Right lung (tissue), 5 donors: ENCODE measurements around the gene ATG4C. TPM values are rescaled to one million over a fixed set of nuclear protein-coding genes. Genes with fewer than 3 reads are reported as not detected.
A peak's percentile ranks its signal among the peaks of the same experiment; 100 is the strongest.

Source experiments
- DNase-seq, 2 donors: peaks; one replicate each; pipeline ENCODE4 v3.0.0-alpha.2; 2013
- polyA plus RNA-seq, 5 donors: library from polyadenylated mRNA; unstranded; fragments of 120-200 nt; gene quantifications; one replicate each; pipeline versions ENCODE4 v1.2.1 to v1.2.3, GENCODE V29; 2013; ENCODE audit warnings: inconsistent platforms in 1 of 5, low replicate concordance in 1 of 5; ENCODE audit not compliant: insufficient read length in 5 of 5, insufficient read depth in 1 of 5

ATG4C gene
- polyA plus RNA-seq, 5 donors, result 14.9 to 26.1 (median 18.7) TPM

- no peak for DNase-seq
These were observed 50.5 kb downstream of the ATG4C start for GRCh38 chr1:62834400-62834961.

DNA sequence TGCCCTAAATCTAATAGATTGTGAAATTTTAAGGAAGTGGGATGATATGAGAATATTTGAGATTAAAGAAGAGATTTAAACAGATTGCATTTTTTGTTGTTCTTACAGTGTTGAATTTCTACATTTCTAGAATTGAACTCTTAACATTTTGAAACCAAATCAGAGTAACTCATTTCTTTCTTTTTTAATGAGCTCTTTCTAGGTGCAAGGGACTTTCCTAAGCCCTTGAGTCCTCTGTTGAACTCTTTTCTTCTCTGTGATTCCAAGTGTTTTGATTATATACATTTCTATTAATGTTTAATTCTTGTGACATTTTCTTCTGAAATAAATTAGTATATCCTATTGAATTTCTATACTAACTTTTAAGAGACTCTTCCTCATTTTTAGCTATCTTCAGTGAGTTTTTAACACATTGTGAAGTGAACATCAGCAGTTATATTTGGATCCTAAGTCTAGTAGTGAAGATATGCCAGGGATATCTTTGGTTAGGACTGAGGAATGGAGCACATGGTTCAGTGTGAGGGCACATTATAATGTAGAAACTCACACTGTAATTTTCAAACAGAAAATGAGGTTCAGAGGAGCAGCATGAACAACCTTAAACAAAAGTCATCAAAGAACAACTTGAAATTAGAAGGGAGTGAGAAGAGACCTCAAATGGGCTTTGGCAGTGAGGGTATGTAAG lies 53.1 kb downstream of the ATG4C start:
- DNase-seq, result no peak

DNA sequence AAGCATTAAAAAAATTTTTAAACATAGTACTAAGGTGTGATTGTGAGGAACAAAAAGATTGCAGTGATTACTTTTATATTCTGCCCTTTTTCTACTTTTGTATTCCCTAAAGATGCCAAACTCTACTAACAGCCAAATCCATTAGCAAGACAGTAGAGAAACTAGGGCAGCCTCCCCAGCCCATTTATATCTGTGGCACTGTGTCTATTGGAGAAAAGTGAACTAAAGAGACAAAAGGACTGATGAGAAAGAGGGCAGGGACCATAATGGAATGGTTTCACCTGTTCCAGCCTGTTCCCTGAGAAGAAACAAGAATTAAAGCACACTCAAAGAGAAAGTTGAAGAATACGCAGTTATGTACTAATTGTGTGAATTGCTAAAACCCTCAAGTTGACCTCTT lies 56.6 kb downstream of the ATG4C start:
- no peak for DNase-seq

DNA sequence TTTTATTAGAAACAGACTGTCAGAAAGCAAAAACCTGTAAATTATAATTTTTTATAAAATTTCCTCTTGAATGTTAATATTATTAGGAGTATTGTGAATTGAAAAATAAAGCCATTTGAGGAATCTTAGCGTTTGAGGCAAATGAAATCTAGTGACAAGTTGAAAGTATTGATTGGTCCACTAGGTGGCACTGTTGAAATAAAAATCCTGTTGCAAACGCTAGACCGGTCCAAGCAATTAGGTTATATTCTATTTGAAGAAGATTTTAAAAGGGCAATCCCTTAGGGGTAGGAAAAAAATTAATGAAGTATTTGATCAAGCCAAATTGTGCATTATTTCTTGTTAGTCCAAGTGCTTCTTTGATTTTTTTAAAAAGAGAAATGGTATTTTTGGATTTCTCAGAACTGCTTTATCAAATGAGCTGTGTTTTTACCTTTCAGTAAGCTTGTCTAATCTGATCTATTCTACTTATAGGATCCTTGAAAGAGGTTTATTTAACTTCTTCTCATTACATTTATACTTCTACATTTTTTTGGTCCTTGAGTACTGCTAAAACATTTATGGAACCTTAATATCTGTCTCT lies 57.7 kb downstream of the ATG4C start:
- peak; percentile 38 to 48 for DNase-seq

DNA sequence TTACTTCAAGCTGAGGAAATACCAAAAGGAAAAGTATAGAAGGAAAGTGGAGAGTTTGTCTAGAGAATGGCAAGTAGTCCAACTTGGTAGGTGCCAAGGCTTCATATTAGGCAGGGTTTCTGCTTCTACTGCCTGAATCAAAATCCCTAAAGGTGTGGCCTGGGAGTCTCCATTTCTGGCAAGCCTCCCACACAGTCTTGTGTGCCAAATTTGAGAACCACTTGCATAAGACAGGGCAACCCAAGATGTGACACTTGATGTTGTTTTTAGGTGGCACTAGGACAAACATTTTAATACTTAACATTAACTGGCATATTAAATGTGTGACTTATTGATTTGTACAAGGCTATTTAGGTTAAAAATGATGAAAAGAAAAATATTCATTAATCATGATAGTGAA lies 60.1 kb downstream of the ATG4C start:
- DNase-seq, result no peak

- DNase-seq, result no peak
These were observed 65.1 kb downstream of the ATG4C start for GRCh38 chr1:62849031-62849430.

DNA sequence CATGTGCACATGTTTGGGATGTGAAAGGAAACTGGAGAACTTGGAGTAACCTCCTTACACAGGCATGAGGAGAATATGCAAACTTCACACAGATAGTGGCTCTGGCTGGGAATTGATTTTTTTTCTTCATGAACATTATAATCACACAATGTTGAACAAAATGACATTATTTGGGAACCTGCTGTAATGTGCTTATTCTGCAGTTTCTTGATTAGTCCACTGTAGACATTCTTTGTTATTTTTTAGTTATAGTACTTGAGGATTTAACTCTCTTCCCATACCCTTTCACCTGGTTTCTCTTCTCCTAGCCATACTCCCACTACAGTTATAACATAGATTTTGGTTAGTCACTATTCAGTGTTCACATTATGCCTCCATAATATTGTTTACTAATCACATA lies 68.3 kb downstream of the ATG4C start:
- DNase-seq, result no peak

- DNase-seq, result no peak
These were observed 73.0 kb downstream of the ATG4C start for GRCh38 chr1:62856960-62857359.

DNA sequence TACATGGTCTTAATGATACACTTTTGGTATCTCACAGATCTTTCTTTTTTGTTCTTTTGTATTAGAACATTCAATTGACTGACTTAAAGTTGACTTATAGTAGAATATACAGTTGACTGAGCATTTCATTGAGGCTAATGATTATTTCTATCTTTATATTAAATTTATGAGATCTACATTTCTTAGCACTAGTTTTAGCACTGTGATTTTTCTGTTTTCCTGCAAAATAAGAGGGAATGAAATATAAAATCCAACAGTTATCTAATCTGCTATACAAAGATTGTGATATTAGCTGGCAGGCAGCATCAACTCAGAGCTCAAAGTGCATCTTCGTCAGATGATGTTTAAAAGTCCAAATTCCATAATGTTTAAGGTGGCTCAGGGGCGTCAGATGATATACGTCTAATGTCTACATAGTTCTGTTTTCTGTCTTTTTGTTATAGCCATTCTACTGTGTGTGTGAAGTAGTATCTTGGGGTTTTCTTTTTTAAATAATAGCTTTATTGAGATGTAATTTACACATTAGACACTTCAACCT lies 85.4 kb downstream of the ATG4C start:
- no peak for DNase-seq

GRCh38 chr1:62870148-62870547 lies 86.2 kb downstream of the ATG4C start:
- no peak for DNase-seq

- DNase-seq, result no peak
These were observed 91.7 kb downstream of the ATG4C start for GRCh38 chr1:62875676-62876075.

- DNase-seq, result no peak
These were observed 92.6 kb downstream of the ATG4C start for GRCh38 chr1:62876535-62876934.

- no peak for DNase-seq
These were observed 93.6 kb downstream of the ATG4C start for GRCh38 chr1:62877579-62877978.

GRCh38 chr1:62879962-62880361 lies 96.0 kb downstream of the ATG4C start:
- DNase-seq, result no peak

GRCh38 chr1:62882201-62883104 lies 98.5 kb downstream of the ATG4C start:
- no peak for DNase-seq

DNA sequence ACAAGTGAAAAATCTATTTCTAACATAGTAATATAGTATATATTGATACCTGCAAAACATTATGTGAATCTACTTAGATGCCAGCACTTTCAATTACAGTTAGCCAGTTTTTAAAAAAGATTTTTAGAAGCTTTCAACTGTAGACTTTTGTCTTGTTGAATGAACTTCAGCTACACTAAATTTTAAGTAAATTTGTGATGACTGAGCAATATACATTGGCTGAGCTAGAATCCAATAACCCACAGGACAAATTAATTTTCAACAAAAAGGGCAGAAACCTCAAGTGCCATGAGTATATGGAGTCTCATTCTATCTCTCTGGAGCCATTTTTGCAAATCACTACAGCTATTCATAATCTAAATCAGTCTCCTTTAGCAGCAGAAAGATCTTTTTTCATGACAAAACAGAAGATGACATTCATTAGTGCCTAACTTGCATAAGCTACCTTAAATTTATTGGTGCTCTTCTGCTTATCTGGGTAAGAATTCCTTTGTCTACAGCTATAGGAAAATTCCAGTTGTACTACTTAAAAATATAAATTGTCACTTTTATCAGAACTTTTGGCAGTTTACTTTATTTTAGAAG lies 100.3 kb downstream of the ATG4C start:
- no peak for DNase-seq

DNA sequence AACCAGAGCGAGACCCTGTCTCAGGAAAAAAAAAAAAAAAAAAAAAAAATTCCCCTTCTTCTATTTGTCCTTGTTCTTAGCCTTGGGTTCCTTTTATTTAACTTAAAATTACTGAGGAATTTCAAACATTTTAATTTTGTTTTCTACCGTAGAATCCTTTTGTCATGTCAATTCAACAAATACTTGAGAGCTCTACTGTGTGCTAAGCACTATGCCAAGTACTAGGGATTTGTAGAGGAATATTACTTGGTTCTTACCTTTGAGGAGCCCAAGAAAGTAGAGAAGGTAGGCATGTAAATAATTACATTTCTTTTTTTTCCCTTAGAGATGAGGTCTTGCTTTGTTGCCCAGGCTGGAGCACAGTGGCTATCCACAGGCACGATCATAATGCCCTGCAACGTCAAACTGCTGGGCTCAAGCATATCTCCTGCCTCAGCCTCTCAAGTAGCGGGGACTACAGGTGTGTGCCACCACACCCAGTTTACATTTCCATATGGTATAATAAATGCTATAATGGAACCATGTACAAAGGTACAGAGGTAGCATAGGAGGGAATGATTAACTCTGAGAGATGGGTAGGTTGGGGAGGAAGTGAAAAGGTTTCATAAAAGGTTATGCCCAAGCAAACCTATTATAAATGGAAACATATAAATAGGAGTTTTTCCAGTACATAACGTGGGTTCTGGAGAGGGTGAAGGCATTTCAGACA lies 104.0 kb downstream of the ATG4C start:
- no peak for DNase-seq

DNA sequence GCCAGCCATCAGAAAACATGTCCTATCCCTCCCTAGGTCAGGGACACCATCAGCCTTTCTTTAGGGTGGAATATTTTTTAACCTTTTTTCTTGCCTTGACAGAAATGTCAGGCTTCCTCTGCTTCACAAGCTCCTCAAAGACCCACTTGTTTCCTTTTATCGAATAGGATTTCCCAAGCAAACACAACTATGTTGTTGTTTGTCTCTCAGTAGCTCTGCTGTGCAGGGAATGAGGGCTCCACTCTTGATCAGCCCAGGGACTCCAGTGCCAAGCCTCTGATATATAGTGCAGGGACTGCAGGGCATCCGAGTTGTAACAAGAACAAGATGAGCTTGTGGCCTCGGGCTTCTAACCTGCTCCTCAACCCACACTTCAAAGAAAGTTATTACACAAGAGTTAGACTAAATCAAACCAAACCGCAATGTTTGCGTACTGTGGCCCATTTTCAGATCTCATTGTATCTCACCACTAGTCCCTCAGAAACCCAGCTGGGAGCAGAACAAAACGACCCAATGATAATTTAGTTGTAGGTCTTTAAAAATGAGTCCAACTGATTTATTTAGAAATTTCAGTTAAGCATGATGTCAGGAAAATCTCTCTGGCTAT lies 108.1 kb downstream of the ATG4C start:
- no peak for DNase-seq

DNA sequence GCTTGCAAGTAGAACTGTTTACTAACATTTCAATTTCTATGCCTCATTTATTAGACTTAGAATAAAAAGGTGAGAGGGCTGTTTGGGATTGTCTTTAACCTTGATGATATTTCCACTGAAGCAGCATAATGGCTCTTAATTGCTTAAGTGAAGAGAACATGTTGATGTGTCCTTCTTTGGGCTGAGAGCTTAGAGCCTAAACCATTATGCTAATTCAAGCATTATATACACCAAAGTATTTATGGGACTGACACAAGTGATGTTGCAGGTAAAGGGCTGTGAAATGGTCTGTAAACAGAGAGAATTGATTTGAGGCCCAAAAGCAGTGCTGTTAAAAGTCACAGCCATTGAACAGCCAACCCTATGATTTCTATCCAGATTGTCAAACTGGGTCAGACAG lies 113.9 kb downstream of the ATG4C start:
- DNase-seq, result no peak

GRCh38 chr1:62900566-62900965 lies 116.6 kb downstream of the ATG4C start:
- DNase-seq, result no peak

GRCh38 chr1:62901650-62902049 lies 117.7 kb downstream of the ATG4C start:
- no peak for DNase-seq
